HCT116 (cell line): ENCODE data around the gene PHC1. TPM values are rescaled to one million over a fixed set of nuclear protein-coding genes. Genes with fewer than 3 reads are reported as not detected.

Experiments
- ATAC-seq: fragments of 200-7000 bp; cut with Tn5 transposase; 2 replicates; pipeline ENCODE4 v1.9.1; 2020; ENCODE audit warnings: mild to moderate bottlenecking, moderate library complexity
- BruUV-seq: library from RNA; stranded (reverse); fragments of 400-500 nt; replicated peaks from 2 replicates; lab custom pipeline; 2021; lab: Mats Ljungman, UMichigan
- CTCF ChIA-PET: fragments of 300-600 bp; sonication (Branson Sonifier 250); formaldehyde crosslinking; loops from one replicate; lab custom pipeline; 2021; ENCODE audit warnings: antibody characterized with exemption; lab: Charles Lee
- POLR2A ChIA-PET: fragments of 300-600, 350-600 bp; sonication (Branson Sonifier 250); formaldehyde crosslinking; loops from one replicate; lab custom pipeline; 2021; ENCODE audit warnings: antibody characterized with exemption; lab: Charles Lee
- RAD21 ChIA-PET, 2 experiments: fragments of 300-600 bp; sonication (Branson Sonifier 250); formaldehyde crosslinking; loops; one replicate each; lab custom pipeline; 2023; ENCODE audit warnings: low total read pairs in 2 of 2; ENCODE audit not compliant: uncharacterized antibody in 2 of 2, unreplicated experiment in 2 of 2, low non-redundant PET in 1 of 2; lab: Charles Lee
- DNase-seq: peaks from one replicate; pipeline ENCODE4 v3.0.0-alpha.2; 2010; ENCODE audit warnings: low read depth, low spot score
- H2AFZ ChIP-seq: fragments of 200-600 bp; shearing (Covaris generic), sonication (generic); 2 replicates; pipeline ENCODE4 v1.6.1; 2017; ENCODE audit warnings: low read depth, mixed run types, mixed read lengths, antibody characterized with exemption, low read length; ENCODE audit not compliant: poor library complexity, severe bottlenecking
- H3K27ac ChIP-seq: 2 replicates; pipeline ENCODE4 v1.5.1; 2012; ENCODE audit warnings: low read depth, low read length
- H3K27me3 ChIP-seq: fragments of 200-600 bp; sonication (generic); 2 replicates; pipeline ENCODE4 v1.6.1; 2016; ENCODE audit warnings: mixed run types, low read length, mixed read lengths; ENCODE audit not compliant: insufficient read depth
- H3K36me3 ChIP-seq, 2 experiments: fragments of 200-500 bp in 1 of 2; fragments of 200-600 bp in 1 of 2; sonication (Bioruptor generic) in 1 of 2; sonication (generic) in 1 of 2; 2 replicates each; pipeline versions ENCODE4 v1.5.1 to v1.6.1; 2014 to 2016; ENCODE audit warnings: low read length in 2 of 2, inconsistent platforms in 1 of 2, mixed read lengths in 1 of 2, mixed run types in 1 of 2; ENCODE audit not compliant: insufficient read depth in 2 of 2, control insufficient read depth in 1 of 2
- H3K4me1 ChIP-seq, 2 experiments: fragments of 200-600 bp in 1 of 2; sonication (generic) in 1 of 2; 2 replicates each; pipeline versions ENCODE4 v1.5.1 to v1.6.1; 2012 to 2017; ENCODE audit warnings: low read length in 2 of 2, inconsistent platforms in 1 of 2, mild to moderate bottlenecking in 1 of 2, mixed read lengths in 1 of 2, mixed run types in 1 of 2, moderate library complexity in 1 of 2; ENCODE audit not compliant: insufficient read depth in 2 of 2, control insufficient read depth in 1 of 2
- H3K4me2 ChIP-seq: fragments of 200-600 bp; sonication (generic); 2 replicates; pipeline ENCODE4 v1.6.1; 2017; ENCODE audit warnings: mixed run types, low read length, mixed read lengths
- H3K4me3 ChIP-seq, 2 experiments: fragments of 200-600 bp in 1 of 2; sonication (generic) in 1 of 2; replicated peaks in 1 of 2; 2 replicates each; pipeline ENCODE4 v1.5.1; 2011 to 2016; ENCODE audit warnings: low read length in 2 of 2, control low read depth in 1 of 2, low read depth in 1 of 2, mild to moderate bottlenecking in 1 of 2, mixed read lengths in 1 of 2, mixed run types in 1 of 2
- H3K79me2 ChIP-seq: fragments of 200-600 bp; sonication (generic); 2 replicates; pipeline ENCODE4 v1.6.1; 2017; ENCODE audit warnings: mild to moderate bottlenecking, mixed run types, low read length, moderate library complexity, mixed read lengths; ENCODE audit not compliant: insufficient read depth
- H3K9ac ChIP-seq: fragments of 200-600 bp; sonication (generic); 2 replicates; pipeline ENCODE4 v1.6.1; 2016; ENCODE audit warnings: low read length, mixed read lengths
- H3K9me2 ChIP-seq: fragments of 200-600 bp; sonication (generic), shearing (Covaris generic); 2 replicates; pipeline ENCODE4 v1.6.1; 2017; ENCODE audit warnings: mixed run types, mild to moderate bottlenecking, moderate library complexity; ENCODE audit not compliant: insufficient read depth
- H3K9me3 ChIP-seq, 2 experiments: fragments of 200-500 bp in 1 of 2; fragments of 200-600 bp in 1 of 2; sonication (Bioruptor generic) in 1 of 2; sonication (generic) in 1 of 2; 2 replicates each; pipeline ENCODE4 v1.6.1; 2014 to 2017; ENCODE audit warnings: low read length in 2 of 2, mixed read lengths in 2 of 2, inconsistent platforms in 1 of 2, low read depth in 1 of 2, mild to moderate bottlenecking in 1 of 2, mixed run types in 1 of 2, moderate library complexity in 1 of 2; ENCODE audit not compliant: control insufficient read depth in 1 of 2, insufficient read depth in 1 of 2
- H4K20me1 ChIP-seq: fragments of 200-600 bp; sonication (generic), shearing (Covaris generic); 2 replicates; pipeline ENCODE4 v1.6.1; 2017; ENCODE audit warnings: mixed run types, mild to moderate bottlenecking, moderate library complexity; ENCODE audit not compliant: insufficient read depth
- ATF3 ChIP-seq: IDR thresholded peaks from 2 replicates; pipeline ENCODE4 v1.6.1; 2012
- CEBPB ChIP-seq: IDR thresholded peaks from 2 replicates; pipeline ENCODE4 v1.6.1; 2012; ENCODE audit warnings: low read depth
- EGR1 ChIP-seq: IDR thresholded peaks from 2 replicates; pipeline ENCODE4 v1.6.1; 2012; ENCODE audit warnings: low read depth
- ELF1 ChIP-seq: IDR thresholded peaks from 2 replicates; pipeline ENCODE4 v1.6.1; 2012; ENCODE audit warnings: low read depth, borderline replicate concordance
- EZH2 ChIP-seq: fragments of 200-600 bp; sonication (generic); IDR thresholded peaks from 2 replicates; pipeline ENCODE4 v1.6.1; 2017; ENCODE audit warnings: antibody characterized with exemption, mixed run types
- EZH2phosphoT487 ChIP-seq: fragments of 200-600 bp; IDR thresholded peaks from 2 replicates; pipeline ENCODE4 v1.6.1; 2018; ENCODE audit warnings: antibody characterized with exemption, borderline replicate concordance
- FOSL1 ChIP-seq: IDR thresholded peaks from 2 replicates; pipeline ENCODE4 v1.6.1; 2012; ENCODE audit warnings: low read depth
- MAX ChIP-seq: IDR thresholded peaks from 2 replicates; pipeline ENCODE4 v1.6.1; 2012
- POLR2A ChIP-seq: IDR thresholded peaks from 2 replicates; pipeline ENCODE4 v1.7.0; 2011; ENCODE audit warnings: borderline replicate concordance; ENCODE audit not compliant: insufficient read depth, insufficient read length; ENCODE audit errors: extremely low read depth
- RAD21 ChIP-seq: IDR thresholded peaks from 2 replicates; pipeline ENCODE4 v1.6.1; 2012; ENCODE audit warnings: low read depth, mild to moderate bottlenecking
- SIN3A ChIP-seq: IDR thresholded peaks from 2 replicates; pipeline ENCODE4 v1.6.1; 2012; ENCODE audit warnings: low read depth
- SP1 ChIP-seq: IDR thresholded peaks from 2 replicates; pipeline ENCODE4 v1.6.1; 2012; ENCODE audit warnings: low read depth
- SRF ChIP-seq: IDR thresholded peaks from 2 replicates; pipeline ENCODE4 v1.6.1; 2012; ENCODE audit warnings: low read depth
- ZBTB33 ChIP-seq: IDR thresholded peaks from 2 replicates; pipeline ENCODE4 v1.6.1; 2011; ENCODE audit warnings: mild to moderate bottlenecking, low read length, moderate library complexity; ENCODE audit not compliant: insufficient replicate concordance; ENCODE audit errors: extremely low read depth
- ZNF274 ChIP-seq: fragments of 200-500 bp; sonication (Bioruptor generic); IDR thresholded peaks from 2 replicates; pipeline ENCODE4 v1.6.1; 2014; ENCODE audit warnings: mild to moderate bottlenecking, low read depth, low read length, inconsistent platforms
- intact Hi-C: fragments of 100-400 bp; cut with micrococcal nuclease; formaldehyde crosslinking; loops from 2 replicates; pipeline ENCODE4 v1.10.0; 2022
- total RNA-seq: library from RNA; stranded (reverse); gene quantifications from one replicate; pipeline ENCODE4 v1.2.1, GENCODE V29; 2021; ENCODE audit not compliant: unreplicated experiment

The PHC1 gene
- total RNA-seq, 1 experiment from 2014 or later, result 22.8 TPM

GRCh38 chr12:8917031-8917430, 2.7 kb downstream of the PHC1 start:
- H3K4me2 ChIP-seq, result no peak overlapping the region
- ATAC-seq (no peak), DNase-seq (no peak)
- H3K36me3 ChIP-seq, result no peaks in the 10 kb centered on the region
- no peaks in the 10 kb centered on the region for H4K20me1 ChIP-seq
- H3K4me1 ChIP-seq, result peaks cover 14 to 22% of the 10 kb centered on the region in 2 experiments; a peak in 3 of 4 replicates
- no TSS peak for BruUV-seq
- ChIA-PET CTCF (no interaction called here), POLR2A (no interaction called here), RAD21 (no interaction called here)
- no peaks in the 10 kb centered on the region for H3K27me3 ChIP-seq
- H3K9ac ChIP-seq, result no peak overlapping the region
- no peak overlapping the region for H3K27ac ChIP-seq
- intact Hi-C loops, result no loop called here
- H3K9me2 ChIP-seq, result no peaks in the 10 kb centered on the region
- H3K9me3 ChIP-seq, result no peaks in the 10 kb centered on the region
- no peaks in the 10 kb centered on the region for H3K79me2 ChIP-seq
- H2AFZ ChIP-seq, result no peak overlapping the region
- no peak overlapping the region for H3K4me3 ChIP-seq
- TF ChIP-seq SIN3A (no peak), ZNF274 (no peak), ATF3 (no peak), CEBPB (no peak), SP1 (no peak), RAD21 (no peak), SRF (no peak), MAX (no peak), FOSL1 (no peak), EGR1 (no peak), POLR2A (no peak), ZBTB33 (no peak), ELF1 (no peak), EZH2phosphoT487 (no peak), EZH2 (no peak)
- TF ChIP-seq, all 23 proteins: peak for 0
